GM15510 (cell line): ENCODE results near the gene RIN3.

ENCODE experiments used
- POLR2A ChIP-seq: IDR thresholded peaks from 3 replicates; pipeline ENCODE4 v1.6.1; 2011; ENCODE audit warnings: borderline replicate concordance; ENCODE audit not compliant: insufficient read length; ENCODE audit errors: extremely low read depth

RIN3 gene

GRCh38 chr14:92513204-92513965 lies at the start of gene RIN3:
RIN3 (plus strand) TSS chr14:92513781; CDS start chr14:92513933, 152 bp downstream.
- peak; percentile 53 for TF ChIP-seq POLR2A

- no peak for TF ChIP-seq POLR2A
Observed at GRCh38 chr14:92464156-92464555, 49.4 kb upstream of the RIN3 start.

GRCh38 chr14:92464716-92465115 lies 48.9 kb upstream of the RIN3 start:
- TF ChIP-seq POLR2A, result no peak

DNA sequence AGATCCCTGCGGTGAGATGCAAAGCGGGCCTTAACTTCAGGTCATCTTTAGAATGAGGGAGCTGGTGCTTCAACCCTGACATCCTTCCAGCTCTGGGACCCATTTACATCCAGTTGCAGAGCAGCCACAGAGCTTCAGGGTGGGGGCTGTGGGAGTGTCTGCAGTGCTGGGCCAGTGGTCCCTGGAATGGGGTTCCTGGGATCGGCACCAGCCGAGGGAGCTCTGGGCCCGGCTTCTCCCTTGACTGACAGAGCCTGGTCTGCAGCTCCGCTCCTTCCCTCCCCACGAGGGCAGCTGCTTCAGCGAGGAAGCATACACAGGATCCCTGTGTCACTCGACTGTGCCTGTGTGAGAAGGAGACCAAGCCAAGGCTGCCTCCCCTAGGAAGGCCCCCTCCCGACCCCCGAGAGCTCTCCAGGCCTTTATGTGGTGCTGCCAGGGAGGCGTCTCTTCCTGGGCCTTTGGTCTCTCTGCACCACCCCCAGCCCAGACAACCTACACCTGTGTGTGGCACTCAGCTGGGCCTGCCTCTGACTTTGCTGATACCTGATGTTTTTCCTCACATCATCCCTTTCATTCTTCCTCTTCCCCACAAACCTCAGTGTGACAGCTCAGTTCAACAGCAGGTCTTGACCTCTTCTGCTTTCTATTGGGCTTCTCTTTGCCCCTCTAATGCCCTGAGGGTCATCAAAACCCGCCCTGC lies 48.1 kb upstream of the RIN3 start:
- TF ChIP-seq POLR2A, result no peak

DNA sequence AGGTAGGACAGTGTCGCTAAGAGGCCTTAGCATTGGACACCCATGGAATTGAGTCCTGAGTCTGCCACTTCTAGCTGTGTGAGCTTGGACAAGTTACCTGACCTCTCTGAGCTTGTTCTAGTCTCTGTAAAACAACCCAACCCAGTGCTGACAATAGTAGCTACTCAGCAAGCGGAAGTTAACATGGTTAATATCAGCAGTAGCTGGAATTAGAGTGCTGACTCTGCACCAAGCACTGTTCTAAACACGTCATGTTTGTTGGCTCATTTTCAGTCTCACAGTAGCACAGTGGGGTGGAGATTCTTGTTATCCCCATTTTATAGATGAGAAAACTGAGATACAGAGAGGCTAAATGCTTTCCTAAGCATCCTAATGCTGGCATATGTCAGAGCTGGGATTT lies 47.5 kb upstream of the RIN3 start:
- TF ChIP-seq POLR2A, result no peak

GRCh38 chr14:92469515-92469914 lies 44.1 kb upstream of the RIN3 start:
- no peak for TF ChIP-seq POLR2A

- TF ChIP-seq POLR2A, result no peak
Observed at GRCh38 chr14:92470215-92470614, 43.4 kb upstream of the RIN3 start.

DNA sequence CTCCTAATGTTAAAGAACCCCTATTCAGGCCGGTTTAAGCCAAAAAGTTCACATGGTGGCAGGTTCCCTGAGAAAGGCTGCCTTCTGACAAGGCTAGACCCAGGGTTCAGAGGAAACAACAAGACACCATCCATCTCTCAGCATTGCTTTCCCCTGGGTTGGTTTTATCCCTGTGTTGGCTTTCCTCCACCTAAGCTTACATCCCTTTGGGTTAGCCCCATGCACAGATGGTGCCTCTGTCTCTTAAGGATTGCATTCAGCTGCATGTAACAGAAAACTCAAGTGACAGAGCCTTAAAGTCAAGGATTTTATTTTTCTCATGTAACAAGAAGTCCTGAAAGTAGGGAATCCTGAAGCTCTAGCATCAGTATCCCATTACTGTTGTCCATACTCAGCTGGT lies 42.8 kb upstream of the RIN3 start:
- TF ChIP-seq POLR2A, result no peak

DNA sequence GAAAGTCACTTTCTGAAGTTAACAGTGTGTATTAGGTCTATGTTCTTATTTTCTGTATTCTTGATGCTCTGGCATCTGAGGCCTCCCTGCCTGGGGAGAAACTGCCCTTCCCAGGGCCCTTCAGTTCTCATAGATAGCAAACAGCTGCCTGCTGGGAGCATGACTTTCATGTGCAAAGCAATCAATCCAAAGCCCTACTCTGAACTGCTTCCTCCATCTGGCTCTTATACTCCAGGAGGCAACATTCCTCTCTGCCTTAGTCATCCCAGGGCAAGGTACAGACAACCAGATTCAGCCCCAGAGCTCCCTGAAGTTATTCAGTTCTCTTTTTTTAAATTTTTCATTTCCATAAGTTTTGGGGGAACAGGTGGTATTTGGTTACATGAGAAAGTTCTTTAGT lies 41.7 kb upstream of the RIN3 start:
- no peak for TF ChIP-seq POLR2A

GRCh38 chr14:92472860-92473259 lies 40.7 kb upstream of the RIN3 start:
- TF ChIP-seq POLR2A, result no peak

GRCh38 chr14:92473261-92473968 lies 40.2 kb upstream of the RIN3 start:
- TF ChIP-seq POLR2A, result no peak

- no peak for TF ChIP-seq POLR2A
Observed at GRCh38 chr14:92473969-92474535, 39.5 kb upstream of the RIN3 start.

GRCh38 chr14:92475037-92475436 lies 38.5 kb upstream of the RIN3 start:
- no peak for TF ChIP-seq POLR2A

- no peak for TF ChIP-seq POLR2A
Observed at GRCh38 chr14:92475451-92476187, 38.0 kb upstream of the RIN3 start.

- TF ChIP-seq POLR2A, result no peak
Observed at GRCh38 chr14:92480856-92481255, 32.7 kb upstream of the RIN3 start.

DNA sequence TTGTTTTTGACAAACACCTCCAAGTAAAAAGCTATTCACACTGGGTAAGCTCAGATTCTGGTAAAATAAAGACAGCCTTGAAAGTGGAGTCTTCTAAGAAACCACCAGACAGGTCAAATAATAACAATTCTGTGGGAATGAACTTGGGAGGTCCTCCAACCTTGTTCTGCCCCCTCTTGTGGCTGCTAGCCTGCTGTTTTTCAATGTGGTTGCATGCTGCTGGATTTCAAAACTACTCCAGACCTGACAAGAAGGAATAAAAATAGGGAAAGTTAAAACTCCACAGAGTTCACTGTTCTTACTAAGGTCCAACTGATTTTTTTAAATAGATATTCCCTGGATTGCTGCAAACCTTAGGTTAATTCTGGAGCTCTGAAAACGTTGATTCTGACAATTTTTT lies 32.2 kb upstream of the RIN3 start:
- TF ChIP-seq POLR2A, result no peak
